Smooth muscle cell (in vitro differentiated cells): Measurements from ENCODE around the gene LMTK2. TPM values are rescaled to one million over a fixed set of nuclear protein-coding genes. Genes with fewer than 3 reads are reported as not detected.

Experiments
- DNase-seq: peaks from one replicate; lab custom pipeline; 2025; ENCODE audit not compliant: unreplicated experiment; lab: John Stamatoyannopoulos, UW
- H2AFZ ChIP-seq: fragments of 200-600 bp; sonication (generic); 2 replicates; pipeline ENCODE4 v1.6.0; 2016; ENCODE audit warnings: antibody characterized with exemption, low read depth, mild to moderate bottlenecking
- H3F3A ChIP-seq: fragments of 200-600 bp; sonication (generic); 2 replicates; pipeline ENCODE4 v1.6.0; 2017; ENCODE audit warnings: antibody characterized with exemption, low read depth
- H3K27ac ChIP-seq: fragments of 200-600 bp; sonication (generic); 2 replicates; pipeline ENCODE4 v1.5.1; 2016; ENCODE audit warnings: low read depth, mild to moderate bottlenecking
- H3K27me3 ChIP-seq: fragments of 200-600 bp; sonication (generic); 2 replicates; pipeline ENCODE4 v1.6.1; 2016; ENCODE audit warnings: low read depth, mild to moderate bottlenecking
- H3K36me3 ChIP-seq: fragments of 200-600 bp; sonication (generic); 2 replicates; pipeline ENCODE4 v1.5.1; 2016; ENCODE audit warnings: low read depth
- H3K4me1 ChIP-seq: fragments of 200-600 bp; sonication (generic); 2 replicates; pipeline ENCODE4 v1.5.1; 2016; ENCODE audit warnings: low read depth
- H3K4me2 ChIP-seq: fragments of 200-600 bp; sonication (generic); 2 replicates; pipeline ENCODE4 v1.6.0; 2016; ENCODE audit warnings: mild to moderate bottlenecking
- H3K4me3 ChIP-seq: fragments of 200-600 bp; sonication (generic); 2 replicates; pipeline ENCODE4 v1.5.1; 2016; ENCODE audit warnings: mild to moderate bottlenecking
- H3K79me2 ChIP-seq: fragments of 200-600 bp; sonication (generic); 2 replicates; pipeline ENCODE4 v1.6.0; 2016; ENCODE audit warnings: low read depth, mild to moderate bottlenecking
- H3K9ac ChIP-seq: fragments of 200-600 bp; sonication (generic); 2 replicates; pipeline ENCODE4 v1.6.0; 2016; ENCODE audit warnings: low read depth
- H3K9me3 ChIP-seq: fragments of 200-600 bp; sonication (generic); replicated peaks from 2 replicates; pipeline ENCODE4 v1.5.1; 2016; ENCODE audit warnings: low read depth
- H4K20me1 ChIP-seq: fragments of 200-600 bp; sonication (generic); 2 replicates; pipeline ENCODE4 v1.6.0; 2016; ENCODE audit warnings: low read depth
- CTCF ChIP-seq: fragments of 200-600 bp; sonication (generic); IDR thresholded peaks from 2 replicates; pipeline ENCODE4 v1.5.1; 2017; ENCODE audit warnings: borderline replicate concordance, mild to moderate bottlenecking, antibody characterized with exemption; ENCODE audit not compliant: insufficient read depth, poor library complexity, severe bottlenecking
- WGBS: methylation state at CpG from one replicate; pipeline ENCODE4 v1.1.7; 2016; ENCODE audit warnings: low lambda C conversion rate; 5-methylcytosine and 5-hydroxymethylcytosine counted together
- polyA plus RNA-seq: library from polyadenylated mRNA; unstranded; fragments of >200 nt; fragmentation: Nextera tagmentation; extraction: Ambion mirVana; gene quantifications from 2 replicates; pipeline ENCODE4 v1.2.1, GENCODE V29; 2016
- total RNA-seq: library from RNA; depleted of rRNA; stranded (reverse); fragments of >200 nt; gene quantifications from 2 replicates; pipeline ENCODE4 v1.2.3, GENCODE V29; 2014

The LMTK2 gene
- total and polyA plus RNA-seq, 2 experiments from 2014 or later: 3.0 to 8.7 TPM

- Histone ChIP-seq H3F3A (no peaks in the 10 kb centered on the region), H3K36me3 (no peaks in the 10 kb centered on the region), H3K9me3 (no peaks in the 10 kb centered on the region), H3K27ac (no peak overlapping the region), H3K9ac (no peak overlapping the region), H3K79me2 (no peaks in the 10 kb centered on the region), H3K4me2 (no peak overlapping the region), H2AFZ (no peak overlapping the region), H4K20me1 (no peaks in the 10 kb centered on the region), H3K4me1 (no peaks in the 10 kb centered on the region), H3K27me3 (no peaks in the 10 kb centered on the region), H3K4me3 (no peak overlapping the region)
- no peak for TF ChIP-seq CTCF
- 94% methylated on average over 3 of the region's 3 CpGs for WGBS
- DNase-seq: no peak
These were observed 28.9 kb upstream of the LMTK2 start for GRCh38 chr7:98077762-98078161.

- DNase-seq: no peak
- no peak for TF ChIP-seq CTCF
- Histone ChIP-seq H3K4me1 (no peaks in the 10 kb centered on the region), H3K4me2 (no peak overlapping the region), H2AFZ (no peak overlapping the region), H3K9me3 (no peaks in the 10 kb centered on the region), H3K27me3 (no peaks in the 10 kb centered on the region), H3F3A (no peaks in the 10 kb centered on the region), H3K79me2 (no peaks in the 10 kb centered on the region), H3K9ac (no peak overlapping the region), H4K20me1 (no peaks in the 10 kb centered on the region), H3K36me3 (no peaks in the 10 kb centered on the region), H3K27ac (no peak overlapping the region), H3K4me3 (no peak overlapping the region)
- 93% methylated on average over 11 of the region's 11 CpGs for WGBS
These were observed 28.3 kb upstream of the LMTK2 start for GRCh38 chr7:98078197-98078870.

GRCh38 chr7:98079891-98080648 lies 26.6 kb upstream of the LMTK2 start:
- 77% methylated on average over 6 of the region's 6 CpGs for WGBS
- Histone ChIP-seq H3F3A (no peaks in the 10 kb centered on the region), H3K4me1 (no peaks in the 10 kb centered on the region)

More at GRCh38 chr7:98079891-98080648, 26.6 kb upstream of the LMTK2 start:
- Histone ChIP-seq H4K20me1 (no peaks in the 10 kb centered on the region), H3K27ac (no peak overlapping the region), H3K27me3 (no peaks in the 10 kb centered on the region), H3K4me2 (no peak overlapping the region), H3K9me3 (no peaks in the 10 kb centered on the region), H3K9ac (no peak overlapping the region), H3K79me2 (no peaks in the 10 kb centered on the region), H3K36me3 (no peaks in the 10 kb centered on the region), H2AFZ (no peak overlapping the region), H3K4me3 (no peak overlapping the region)
- TF ChIP-seq CTCF: no peak
- no peak for DNase-seq
